Endothelial cell of umbilical vein (primary cell): ENCODE data around the gene GET4.

Experiments used
- CTCF ChIP-seq, 2 donors: IDR thresholded peaks; 1 replicate in 1 of 2; 2 replicates in 1 of 2; pipeline ENCODE4 v1.5.1; 2011; ENCODE audit warnings: low read length in 2 of 2, mild to moderate bottlenecking in 2 of 2, moderate library complexity in 2 of 2, control low read depth in 1 of 2, inconsistent platforms in 1 of 2, low read depth in 1 of 2; ENCODE audit not compliant: insufficient read depth in 1 of 2; ENCODE audit errors: extremely low read depth in 1 of 2
- EZH2 ChIP-seq: IDR thresholded peaks from 2 replicates; pipeline ENCODE4 v1.6.1; 2012; ENCODE audit warnings: borderline replicate concordance, low read depth, mild to moderate bottlenecking, moderate library complexity, low read length, inconsistent platforms; ENCODE audit not compliant: severe bottlenecking
- FOS ChIP-seq: IDR thresholded peaks from 2 replicates; pipeline ENCODE4 v1.6.1; 2011; ENCODE audit warnings: mild to moderate bottlenecking, low read length, moderate library complexity, borderline replicate concordance; ENCODE audit not compliant: insufficient read depth
- GATA2 ChIP-seq: IDR thresholded peaks from 2 replicates; pipeline ENCODE4 v1.7.0; 2011; ENCODE audit warnings: low read depth, mild to moderate bottlenecking, moderate library complexity, mixed read lengths, low read length; ENCODE audit not compliant: insufficient read length, insufficient read depth
- JUN ChIP-seq: IDR thresholded peaks from 2 replicates; pipeline ENCODE4 v1.6.1; 2011; ENCODE audit warnings: borderline replicate concordance, low read depth; ENCODE audit not compliant: insufficient read length, insufficient read depth
- MAX ChIP-seq: IDR thresholded peaks from 2 replicates; pipeline ENCODE4 v1.6.1; 2011; ENCODE audit not compliant: insufficient read depth, insufficient read length
- MYC ChIP-seq: IDR thresholded peaks from one replicate; pipeline ENCODE4 v1.6.1; 2011; ENCODE audit warnings: mild to moderate bottlenecking, low read depth, low read length
- POLR2A ChIP-seq: IDR thresholded peaks from 2 replicates; pipeline ENCODE4 v1.6.1; 2012; ENCODE audit warnings: low read depth, mild to moderate bottlenecking, control low read depth, low read length
- POLR2AphosphoS5 ChIP-seq: IDR thresholded peaks from 2 replicates; pipeline ENCODE4 v1.6.1; 2012; ENCODE audit warnings: low read depth, mild to moderate bottlenecking, control low read depth, low read length, moderate library complexity; ENCODE audit not compliant: insufficient read depth

- TF ChIP-seq MYC (no peak), CTCF (IDR thresholded peaks at IDR 0.05; ENCODE audit: extremely low read depth in 1 of 2, insufficient read depth in 1 of 2, low read depth in 1 of 2, low read length in 2 of 2) (no peak), POLR2AphosphoS5 (no peak), POLR2A (no peak), FOS (no peak), GATA2 (no peak), MAX (no peak), EZH2 (no peak), JUN (no peak)
Measured at GRCh38 chr7:898460-898854, 22.1 kb downstream of the GET4 start.
